Right lobe of liver (tissue), 6 donors: ENCODE data around the gene DRAM1. TPM values are rescaled to one million over a fixed set of nuclear protein-coding genes. Genes with fewer than 3 reads are reported as not detected.

Source experiments
- ATAC-seq, 4 donors: fragments of 200-7000 bp; cut with Tn5 transposase; one replicate each; pipeline ENCODE4 v1.9.1; 2020; ENCODE audit warnings: mild to moderate bottlenecking in 4 of 4, moderate library complexity in 4 of 4
- DNase-seq, 3 donors: peaks; one replicate each; pipeline ENCODE4 v3.0.0-alpha.2; 2020
- H3K27ac ChIP-seq, 3 donors: fragments of 200-600 bp; one replicate each; pipeline ENCODE4 v1.8.0; 2022
- H3K27me3 ChIP-seq, 2 donors: fragments of 200-600 bp; one replicate each; pipeline ENCODE4 v1.8.0; 2022
- H3K36me3 ChIP-seq, 4 donors: fragments of 200-600 bp; sonication (generic) in 1 of 4; one replicate each; pipeline versions ENCODE4 v1.5.1 to v1.8.0; 2017 to 2022; ENCODE audit warnings: control low read depth in 1 of 4
- H3K4me1 ChIP-seq, 4 donors: fragments of 200-600 bp; sonication (generic) in 1 of 4; one replicate each; pipeline versions ENCODE4 v1.5.1 to v1.8.0; 2017 to 2022; ENCODE audit warnings: control low read depth in 1 of 4
- H3K4me3 ChIP-seq, 3 donors: fragments of 200-600 bp; one replicate each; pipeline ENCODE4 v1.8.0; 2022
- H3K9me3 ChIP-seq, 4 donors: fragments of 200-600 bp; sonication (generic) in 1 of 4; one replicate each; pipeline versions ENCODE4 v1.5.1 to v1.8.0; 2017 to 2022; ENCODE audit warnings: control low read depth in 1 of 4
- CTCF ChIP-seq, 4 donors: fragments of 200-600 bp in 3 of 4; fragments of 450-650 bp in 1 of 4; IDR thresholded peaks; one replicate each; pipeline versions ENCODE4 v1.5.1 to v1.8.0; 2016 to 2022; ENCODE audit warnings: antibody characterized with exemption in 4 of 4, mild to moderate bottlenecking in 2 of 4
- POLR2A ChIP-seq: fragments of 450-650 bp; IDR thresholded peaks from one replicate; pipeline ENCODE4 v1.6.1; 2017; ENCODE audit warnings: antibody characterized with exemption, mild to moderate bottlenecking
- WGBS: methylation state at CpG from one replicate; pipeline ENCODE4 v1.1.6; 2018; ENCODE audit warnings: low coverage, low lambda C conversion rate; ENCODE audit not compliant: insufficient coverage; ENCODE audit errors: missing lambda C conversion rate; 5-methylcytosine and 5-hydroxymethylcytosine counted together
- intact Hi-C, 2 donors: fragments of 100-400 bp; cut with DNase I; formaldehyde crosslinking; loops; one replicate each; pipeline versions ENCODE4 v1.11.2 to v1.14.1; 2022
- total RNA-seq, 6 experiments: library from RNA; depleted of rRNA in 2 of 6; stranded (reverse); fragments of >200 nt in 2 of 6; fragmentation: NEBNext Ultra II Directional in 3 of 6; extraction: Animal tissue kit (Norgen Biotek cat#: 25700) in 3 of 6; gene quantifications; one replicate each; pipeline versions ENCODE4 v1.1.0 to v1.2.4, GENCODE V29; 2016 to 2023
- donor health status: DM: no; HTN: yes; CAD: no.
- donor health status: DM: no; HTN: no; CAD: no.
- donor health status: DM: no; HTN: no; CAD: no.
- donor health status: DM: no; HTN: yes; CAD: no.
- donor health status: DM: no; HTN: yes; CAD: no.

The DRAM1 gene
- total RNA-seq, 6 experiments from 2014 or later: 2.2 to 11.3 (median 4.3) TPM

GRCh38 chr12:101951002-101951670, 73.8 kb downstream of the DRAM1 start:
- Histone ChIP-seq H3K4me3 (no peak overlapping the region), H3K36me3 (no peaks in the 10 kb centered on the region), H3K4me1 (no peaks in the 10 kb centered on the region), H3K9me3 (no peaks in the 10 kb centered on the region), H3K27ac (no peak overlapping the region), H3K27me3 (no peaks in the 10 kb centered on the region)
- WGBS: 74% methylated on average over 6 of the region's 6 CpGs
- no peak for DNase-seq
- no peak for TF ChIP-seq CTCF (IDR thresholded peaks at IDR 0.05)
- TF ChIP-seq POLR2A: no peak
- intact Hi-C loops: no loop called here
- ATAC-seq: no peak

GRCh38 chr12:101954113-101954512, 76.7 kb downstream of the DRAM1 start:
- TF ChIP-seq CTCF (IDR thresholded peaks at IDR 0.05) (no peak), POLR2A (no peak)
- H3K4me1 ChIP-seq: no peaks in the 10 kb centered on the region

GRCh38 chr12:101954676-101955075, 77.3 kb downstream of the DRAM1 start:
- Histone ChIP-seq H3K36me3 (no peaks in the 10 kb centered on the region), H3K4me1 (no peaks in the 10 kb centered on the region), H3K4me3 (no peak overlapping the region), H3K27me3 (no peaks in the 10 kb centered on the region), H3K27ac (no peak overlapping the region), H3K9me3 (no peaks in the 10 kb centered on the region)
- intact Hi-C loops: no loop called here
- no CpG with 5 or more reads among the region's 1 CpG for WGBS
- DNase-seq (no peak), ATAC-seq (no peak)
- no peak for TF ChIP-seq CTCF (IDR thresholded peaks at IDR 0.05)
- no peak for TF ChIP-seq POLR2A

More at GRCh38 chr12:101954113-101954512, 76.7 kb downstream of the DRAM1 start:
- no peaks in the 10 kb centered on the region for H3K36me3 ChIP-seq
- intact Hi-C loops: no loop called here
- no peaks in the 10 kb centered on the region for H3K9me3 ChIP-seq
- no peak for DNase-seq
- H3K27me3 ChIP-seq: no peaks in the 10 kb centered on the region
- 42% methylated on average over 1 of the region's 1 CpG for WGBS
- no peak overlapping the region for H3K4me3 ChIP-seq
- H3K27ac ChIP-seq: no peak overlapping the region
- ATAC-seq: no peak

GRCh38 chr12:101957252-101957959, 80.0 kb downstream of the DRAM1 start:
- 71% methylated on average over 9 of the region's 9 CpGs for WGBS
- Histone ChIP-seq H3K27me3 (no peaks in the 10 kb centered on the region), H3K36me3 (no peaks in the 10 kb centered on the region), H3K9me3 (no peaks in the 10 kb centered on the region), H3K4me1 (no peaks in the 10 kb centered on the region), H3K27ac (no peak overlapping the region), H3K4me3 (no peak overlapping the region)
- intact Hi-C loops: no loop called here
- ATAC-seq (no peak), DNase-seq (no peak)
- TF ChIP-seq CTCF (IDR thresholded peaks at IDR 0.05): no peak
- TF ChIP-seq POLR2A: no peak
